Neural progenitor cell (in vitro differentiated cells): ENCODE measurements around the gene CTNNA1. TPM values are rescaled to one million over a fixed set of nuclear protein-coding genes. Genes with fewer than 3 reads are reported as not detected.

Source experiments
- DNase-seq: peaks from one replicate; pipeline ENCODE4 v3.0.0-alpha.2; 2016; ENCODE audit warnings: low spot score
- H2AFZ ChIP-seq: fragments of 200-600 bp; sonication (generic); replicated peaks from 2 replicates; pipeline ENCODE4 v1.6.1; 2016; ENCODE audit warnings: antibody characterized with exemption
- H3F3A ChIP-seq: fragments of 200-600 bp; sonication (generic); 2 replicates; pipeline ENCODE4 v1.6.1; 2016; ENCODE audit warnings: antibody characterized with exemption, low read depth
- H3K27ac ChIP-seq: fragments of 200-600 bp; sonication (generic); 2 replicates; pipeline ENCODE4 v1.5.1; 2016; ENCODE audit warnings: mild to moderate bottlenecking
- H3K27me3 ChIP-seq: fragments of 200-600 bp; sonication (generic); 2 replicates; pipeline ENCODE4 v1.6.1; 2016; ENCODE audit warnings: mild to moderate bottlenecking, moderate library complexity
- H3K36me3 ChIP-seq: fragments of 200-600 bp; sonication (generic); 2 replicates; pipeline ENCODE4 v1.5.1; 2016
- H3K4me1 ChIP-seq: fragments of 200-600 bp; sonication (generic); 2 replicates; pipeline ENCODE4 v1.6.1; 2016; ENCODE audit warnings: mixed run types
- H3K4me2 ChIP-seq: fragments of 200-600 bp; sonication (generic); 2 replicates; pipeline ENCODE4 v1.6.1; 2016
- H3K4me3 ChIP-seq: fragments of 200-600 bp; sonication (generic); 2 replicates; pipeline ENCODE4 v1.5.1; 2016
- H3K79me2 ChIP-seq: fragments of 200-600 bp; sonication (generic); 2 replicates; pipeline ENCODE4 v1.6.1; 2016; ENCODE audit warnings: low read depth
- H3K9ac ChIP-seq: fragments of 200-600 bp; sonication (generic); 2 replicates; pipeline ENCODE4 v1.6.1; 2016
- H3K9me3 ChIP-seq: fragments of 200-600 bp; sonication (generic); 2 replicates; pipeline ENCODE4 v1.5.1; 2016; ENCODE audit warnings: low read depth
- H4K20me1 ChIP-seq: fragments of 200-600 bp; sonication (generic); 2 replicates; pipeline ENCODE4 v1.6.1; 2016; ENCODE audit warnings: low read depth
- H3K27ac Mint-ChIP-seq: 3 replicates; pipeline ENCODE4 v1.8.0; 2021; ENCODE audit warnings: mixed read lengths
- H3K27me3 Mint-ChIP-seq: 2 replicates; pipeline ENCODE4 v1.8.0; 2022; ENCODE audit warnings: low read depth, mild to moderate bottlenecking, inconsistent platforms, moderate library complexity, mixed read lengths; ENCODE audit not compliant: insufficient read depth
- H3K36me3 Mint-ChIP-seq: 3 replicates; pipeline ENCODE4 v1.8.0; 2021; ENCODE audit warnings: mixed read lengths
- H3K4me1 Mint-ChIP-seq: 3 replicates; pipeline ENCODE4 v1.8.0; 2021; ENCODE audit warnings: mixed read lengths
- H3K4me3 Mint-ChIP-seq: 3 replicates; pipeline ENCODE4 v1.8.0; 2021; ENCODE audit warnings: mild to moderate bottlenecking, moderate library complexity, mixed read lengths
- H3K9me3 Mint-ChIP-seq: 3 replicates; pipeline ENCODE4 v1.8.0; 2020; ENCODE audit warnings: mixed read lengths
- EZH2 ChIP-seq: fragments of 200-600 bp; sonication (generic); IDR thresholded peaks from 2 replicates; pipeline ENCODE4 v1.6.1; 2017; ENCODE audit warnings: antibody characterized with exemption, mild to moderate bottlenecking, moderate library complexity
- EZH2phosphoT487 ChIP-seq: fragments of 200-600 bp; sonication (generic); IDR thresholded peaks from 2 replicates; pipeline ENCODE4 v1.6.1; 2017; ENCODE audit warnings: antibody characterized with exemption
- total RNA-seq: library from RNA; depleted of rRNA; stranded (reverse); fragments of >200 nt; gene quantifications from 2 replicates; pipeline ENCODE4 v1.2.3, GENCODE V29; 2015; ENCODE audit warnings: low replicate concordance
- TF ChIP-seq, protein P1 (sequence below): fragments of 200-600 bp; sonication (generic); IDR thresholded peaks from 2 replicates; pipeline ENCODE4 v1.5.1; 2017; ENCODE audit warnings: antibody characterized with exemption, mild to moderate bottlenecking

Gene CTNNA1
- total RNA-seq, 1 donor from 2014 or later, result 305 TPM

DNA sequence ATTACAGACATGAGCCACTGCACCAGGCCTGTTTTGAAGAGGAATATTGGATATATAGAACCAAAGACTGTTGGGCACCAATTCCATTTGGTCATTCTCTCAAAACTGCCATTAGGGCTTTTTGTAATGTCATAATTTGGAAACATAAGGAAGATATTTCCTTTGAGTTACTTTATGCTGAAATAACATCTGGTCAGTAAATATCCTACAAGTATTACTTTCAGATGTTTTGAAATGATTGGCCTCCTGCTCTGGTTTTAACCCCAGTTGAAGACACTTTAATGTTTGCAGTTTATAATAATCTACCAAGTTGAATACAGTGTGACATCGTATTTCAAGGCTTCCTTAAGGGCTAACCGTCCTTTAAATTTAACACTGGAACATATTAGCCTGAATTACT, 88.3 kb downstream of the CTNNA1 start:
- Mint-ChIP-seq H3K4me1 (peaks cover 8% of the 10 kb centered on the region), H3K9me3 (no peaks in the 10 kb centered on the region)
- H3K79me2 ChIP-seq, result peaks cover 94% of the 10 kb centered on the region

DNA sequence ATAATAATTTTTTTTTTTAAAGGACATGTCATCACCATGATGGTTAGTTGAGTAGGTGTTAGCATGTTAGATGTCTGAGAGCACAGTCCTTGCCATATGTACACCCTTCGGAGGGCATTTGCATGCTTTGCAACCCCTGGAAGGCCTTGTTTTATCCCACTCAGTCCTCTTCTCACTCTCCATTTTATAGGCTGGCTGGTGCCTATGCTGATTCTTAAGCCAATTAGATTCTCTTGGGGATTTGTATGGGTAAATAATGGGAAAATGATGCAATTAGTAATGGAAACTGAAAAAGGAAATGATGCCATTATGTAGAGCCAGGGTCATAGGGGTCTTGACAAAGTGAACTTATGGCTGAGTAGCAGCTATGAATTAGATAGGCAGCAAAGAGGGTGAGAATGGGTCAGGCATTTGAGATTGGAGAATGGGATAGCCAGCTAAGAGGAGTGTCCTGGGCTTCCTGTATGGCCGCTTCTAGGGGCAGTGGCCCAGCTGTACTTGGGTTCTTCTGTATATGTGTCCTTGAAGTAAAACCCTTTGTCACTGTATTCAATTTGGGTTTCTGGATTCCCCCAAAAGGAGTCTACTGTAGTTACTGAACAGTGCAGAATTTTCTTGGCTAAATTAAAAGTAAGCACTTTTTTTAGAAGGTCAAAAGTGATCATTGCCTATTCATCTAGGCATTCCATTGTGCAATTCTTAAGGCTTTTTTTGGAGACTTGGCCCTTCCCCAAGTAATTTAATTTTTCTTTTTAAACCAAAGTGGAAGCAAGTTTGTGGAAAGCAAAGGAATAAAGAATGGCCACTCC, 90.3 kb downstream of the CTNNA1 start:
- Histone ChIP-seq H3K9ac (no peak overlapping the region), H3F3A (no peaks in the 10 kb centered on the region), H3K4me2 (no peak overlapping the region), H3K27ac (no peak overlapping the region), H2AFZ (no peak overlapping the region), H3K4me1 (peaks cover 18% of the 10 kb centered on the region), H3K9me3 (no peaks in the 10 kb centered on the region), H3K36me3 (no peaks in the 10 kb centered on the region), H4K20me1 (peaks cover 40% of the 10 kb centered on the region), H3K27me3 (no peaks in the 10 kb centered on the region), H3K79me2 (peaks cover 96% of the 10 kb centered on the region), H3K4me3 (no peak overlapping the region)
- H3K4me3 Mint-ChIP-seq, result no peak overlapping the region
- no peak overlapping the region for H3K27ac Mint-ChIP-seq
- H3K27me3 Mint-ChIP-seq, result no peaks in the 10 kb centered on the region
- TF ChIP-seq, protein P1, sequence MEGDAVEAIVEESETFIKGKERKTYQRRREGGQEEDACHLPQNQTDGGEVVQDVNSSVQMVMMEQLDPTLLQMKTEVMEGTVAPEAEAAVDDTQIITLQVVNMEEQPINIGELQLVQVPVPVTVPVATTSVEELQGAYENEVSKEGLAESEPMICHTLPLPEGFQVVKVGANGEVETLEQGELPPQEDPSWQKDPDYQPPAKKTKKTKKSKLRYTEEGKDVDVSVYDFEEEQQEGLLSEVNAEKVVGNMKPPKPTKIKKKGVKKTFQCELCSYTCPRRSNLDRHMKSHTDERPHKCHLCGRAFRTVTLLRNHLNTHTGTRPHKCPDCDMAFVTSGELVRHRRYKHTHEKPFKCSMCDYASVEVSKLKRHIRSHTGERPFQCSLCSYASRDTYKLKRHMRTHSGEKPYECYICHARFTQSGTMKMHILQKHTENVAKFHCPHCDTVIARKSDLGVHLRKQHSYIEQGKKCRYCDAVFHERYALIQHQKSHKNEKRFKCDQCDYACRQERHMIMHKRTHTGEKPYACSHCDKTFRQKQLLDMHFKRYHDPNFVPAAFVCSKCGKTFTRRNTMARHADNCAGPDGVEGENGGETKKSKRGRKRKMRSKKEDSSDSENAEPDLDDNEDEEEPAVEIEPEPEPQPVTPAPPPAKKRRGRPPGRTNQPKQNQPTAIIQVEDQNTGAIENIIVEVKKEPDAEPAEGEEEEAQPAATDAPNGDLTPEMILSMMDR, result no peak
- no peak for TF ChIP-seq EZH2
- no peak for DNase-seq
- H3K4me1 Mint-ChIP-seq, result peaks cover 8% of the 10 kb centered on the region
- peaks cover 7% of the 10 kb centered on the region for H3K36me3 Mint-ChIP-seq
- H3K9me3 Mint-ChIP-seq, result no peaks in the 10 kb centered on the region

More for the DNA sequence above, 88.3 kb downstream of the CTNNA1 start:
- Mint-ChIP-seq H3K4me3 (no peak overlapping the region), H3K27me3 (no peaks in the 10 kb centered on the region), H3K36me3 (peaks cover 10% of the 10 kb centered on the region), H3K27ac (no peak overlapping the region)
- peaks cover 18% of the 10 kb centered on the region for H3K4me1 ChIP-seq
- H3K4me3 ChIP-seq, result no peak overlapping the region
- H3K36me3 ChIP-seq, result no peaks in the 10 kb centered on the region
- H3K9ac ChIP-seq, result no peak overlapping the region
- TF ChIP-seq EZH2 (no peak), EZH2phosphoT487 (no peak)
- TF ChIP-seq, protein P1, result no peak
- no peaks in the 10 kb centered on the region for H3K27me3 ChIP-seq
- no peak overlapping the region for H3K4me2 ChIP-seq
- H3F3A ChIP-seq, result no peaks in the 10 kb centered on the region
- H3K27ac ChIP-seq, result no peak overlapping the region
- H3K9me3 ChIP-seq, result no peaks in the 10 kb centered on the region
- H4K20me1 ChIP-seq, result peaks cover 36% of the 10 kb centered on the region
- no peak for DNase-seq
- no peak overlapping the region for H2AFZ ChIP-seq

DNA sequence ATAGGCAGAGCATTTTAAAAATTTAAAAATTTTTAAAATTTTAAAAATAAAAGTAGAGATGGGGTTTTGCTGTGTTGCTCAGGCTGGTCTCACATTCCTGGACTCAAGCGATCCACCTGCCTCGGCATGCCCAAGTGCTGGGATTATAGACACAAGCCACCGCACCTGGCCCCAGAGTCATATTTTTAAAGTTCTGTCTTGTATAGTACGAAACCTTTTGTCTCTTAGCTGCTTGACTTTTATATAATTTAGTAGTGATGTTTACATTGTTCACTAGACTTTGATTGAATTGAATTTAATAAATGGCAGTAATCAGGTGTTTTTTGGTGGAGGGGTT, 90.9 kb downstream of the CTNNA1 start:
- no peak for DNase-seq
- Histone ChIP-seq H3K9ac (no peak overlapping the region), H3K4me3 (no peak overlapping the region), H2AFZ (no peak overlapping the region), H3K4me1 (peaks cover 18% of the 10 kb centered on the region), H4K20me1 (peaks cover 38% of the 10 kb centered on the region), H3K79me2 (peaks cover 96% of the 10 kb centered on the region), H3K27ac (no peak overlapping the region), H3K9me3 (no peaks in the 10 kb centered on the region), H3K36me3 (no peaks in the 10 kb centered on the region), H3K4me2 (no peak overlapping the region), H3F3A (no peaks in the 10 kb centered on the region), H3K27me3 (no peaks in the 10 kb centered on the region)
- peaks cover 8% of the 10 kb centered on the region for H3K4me1 Mint-ChIP-seq
- TF ChIP-seq EZH2phosphoT487, result no peak
- TF ChIP-seq EZH2, result no peak
- TF ChIP-seq, protein P1, result no peak
- H3K27ac Mint-ChIP-seq, result no peak overlapping the region
- no peaks in the 10 kb centered on the region for H3K9me3 Mint-ChIP-seq
- H3K27me3 Mint-ChIP-seq, result no peaks in the 10 kb centered on the region
- H3K36me3 Mint-ChIP-seq, result peaks cover 7% of the 10 kb centered on the region
- H3K4me3 Mint-ChIP-seq, result no peak overlapping the region
